Measurements from ENCODE around the gene ADGRL2.

Gene ADGRL2

GRCh38 chr1:81887421-81888144 is 86.8 kb downstream of the ADGRL2 start:
- Histone ChIP-seq H3F3A (ENCODE audit: insufficient read depth) (no peaks in the 10 kb centered on the region), H3K27me3 (ENCODE audit: low read length) (no peaks in the 10 kb centered on the region), H3K4me2 (ENCODE audit: low read depth, low read length, poor library complexity, severe bottlenecking) (no peak overlapping the region), H3K9me2 (replicated peaks; ENCODE audit: insufficient read depth, low read length) (no peaks in the 10 kb centered on the region), H3K36me3 (ENCODE audit: low read length) (no peaks in the 10 kb centered on the region), H3K27ac (ENCODE audit: low read depth, low read length) (no peak overlapping the region), H3K79me2 (ENCODE audit: insufficient read depth, low read length) (no peaks in the 10 kb centered on the region), H3K9me3 (ENCODE audit: insufficient read depth, low read length) (no peaks in the 10 kb centered on the region), H4K20me1 (ENCODE audit: low read depth, low read length) (no peaks in the 10 kb centered on the region), H2AFZ (ENCODE audit: low read depth, low read length, severe bottlenecking) (no peak overlapping the region), H3K4me3 (ENCODE audit: insufficient read depth, low read length, poor library complexity, severe bottlenecking) (no peak overlapping the region), H3K9ac (ENCODE audit: low read length) (no peak overlapping the region)
- TF ChIP-seq EZH2phosphoT487 (conservative IDR thresholded peaks at IDR 0.05; ENCODE audit: low read length): no peak
- TF ChIP-seq, protein P1, sequence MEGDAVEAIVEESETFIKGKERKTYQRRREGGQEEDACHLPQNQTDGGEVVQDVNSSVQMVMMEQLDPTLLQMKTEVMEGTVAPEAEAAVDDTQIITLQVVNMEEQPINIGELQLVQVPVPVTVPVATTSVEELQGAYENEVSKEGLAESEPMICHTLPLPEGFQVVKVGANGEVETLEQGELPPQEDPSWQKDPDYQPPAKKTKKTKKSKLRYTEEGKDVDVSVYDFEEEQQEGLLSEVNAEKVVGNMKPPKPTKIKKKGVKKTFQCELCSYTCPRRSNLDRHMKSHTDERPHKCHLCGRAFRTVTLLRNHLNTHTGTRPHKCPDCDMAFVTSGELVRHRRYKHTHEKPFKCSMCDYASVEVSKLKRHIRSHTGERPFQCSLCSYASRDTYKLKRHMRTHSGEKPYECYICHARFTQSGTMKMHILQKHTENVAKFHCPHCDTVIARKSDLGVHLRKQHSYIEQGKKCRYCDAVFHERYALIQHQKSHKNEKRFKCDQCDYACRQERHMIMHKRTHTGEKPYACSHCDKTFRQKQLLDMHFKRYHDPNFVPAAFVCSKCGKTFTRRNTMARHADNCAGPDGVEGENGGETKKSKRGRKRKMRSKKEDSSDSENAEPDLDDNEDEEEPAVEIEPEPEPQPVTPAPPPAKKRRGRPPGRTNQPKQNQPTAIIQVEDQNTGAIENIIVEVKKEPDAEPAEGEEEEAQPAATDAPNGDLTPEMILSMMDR (IDR thresholded peaks at IDR 0.05; ENCODE audit: insufficient read depth, low read length, poor library complexity, severe bottlenecking): no peak

- Histone ChIP-seq H3K9ac (ENCODE audit: low read length) (no peak overlapping the region), H3K4me2 (ENCODE audit: low read depth, low read length, poor library complexity, severe bottlenecking) (no peak overlapping the region), H3K79me2 (ENCODE audit: insufficient read depth, low read length) (no peaks in the 10 kb centered on the region), H2AFZ (ENCODE audit: low read depth, low read length, severe bottlenecking) (no peak overlapping the region), H3K9me3 (ENCODE audit: insufficient read depth, low read length) (no peaks in the 10 kb centered on the region), H3F3A (ENCODE audit: insufficient read depth) (no peaks in the 10 kb centered on the region), H3K9me2 (replicated peaks; ENCODE audit: insufficient read depth, low read length) (no peaks in the 10 kb centered on the region), H3K27ac (ENCODE audit: low read depth, low read length) (no peak overlapping the region), H3K27me3 (ENCODE audit: low read length) (no peaks in the 10 kb centered on the region), H3K4me3 (ENCODE audit: insufficient read depth, low read length, poor library complexity, severe bottlenecking) (no peak overlapping the region), H3K36me3 (ENCODE audit: low read length) (no peaks in the 10 kb centered on the region), H4K20me1 (ENCODE audit: low read depth, low read length) (no peaks in the 10 kb centered on the region)
- TF ChIP-seq, protein P1 (IDR thresholded peaks at IDR 0.05; ENCODE audit: insufficient read depth, low read length, poor library complexity, severe bottlenecking): no peak
- TF ChIP-seq EZH2phosphoT487 (conservative IDR thresholded peaks at IDR 0.05; ENCODE audit: low read length): no peak
These were observed 88.4 kb downstream of the ADGRL2 start for GRCh38 chr1:81889166-81889565.

DNA sequence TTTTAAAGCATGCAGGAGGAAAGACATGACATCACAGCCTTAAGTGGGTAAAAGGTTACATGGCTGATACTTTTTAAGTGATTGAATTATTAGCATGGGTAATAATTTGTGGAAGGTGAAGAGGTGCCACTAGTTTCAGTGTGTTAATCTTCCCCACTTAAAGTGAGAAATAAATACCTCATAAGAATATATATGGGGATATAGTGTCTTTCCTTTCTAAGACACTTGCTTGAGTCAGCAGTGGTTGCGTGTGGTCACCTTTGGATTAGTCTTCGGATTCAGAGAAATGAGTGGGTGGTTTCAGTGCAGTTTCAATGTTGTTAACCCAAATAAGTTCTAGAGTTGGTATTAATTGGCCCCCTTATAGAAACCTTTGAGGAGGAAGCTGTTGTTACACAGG is 94.1 kb downstream of the ADGRL2 start:
- H4K20me1 ChIP-seq (ENCODE audit: low read depth, low read length): no peaks in the 10 kb centered on the region
- H3K36me3 ChIP-seq (ENCODE audit: low read length): no peaks in the 10 kb centered on the region
- no peak overlapping the region for H2AFZ ChIP-seq (ENCODE audit: low read depth, low read length, severe bottlenecking)
- TF ChIP-seq EZH2phosphoT487 (conservative IDR thresholded peaks at IDR 0.05; ENCODE audit: low read length): no peak
- TF ChIP-seq, protein P1 (IDR thresholded peaks at IDR 0.05; ENCODE audit: insufficient read depth, low read length, poor library complexity, severe bottlenecking): no peak
- no peak overlapping the region for H3K27ac ChIP-seq (ENCODE audit: low read depth, low read length)
- H3K4me3 ChIP-seq (ENCODE audit: insufficient read depth, low read length, poor library complexity, severe bottlenecking): no peak overlapping the region
- no peaks in the 10 kb centered on the region for H3K27me3 ChIP-seq (ENCODE audit: low read length)
- H3F3A ChIP-seq (ENCODE audit: insufficient read depth): no peaks in the 10 kb centered on the region
- no peak overlapping the region for H3K4me2 ChIP-seq (ENCODE audit: low read depth, low read length, poor library complexity, severe bottlenecking)
- H3K9me3 ChIP-seq (ENCODE audit: insufficient read depth, low read length): no peaks in the 10 kb centered on the region
- H3K9me2 ChIP-seq (replicated peaks; ENCODE audit: insufficient read depth, low read length): no peaks in the 10 kb centered on the region
- H3K79me2 ChIP-seq (ENCODE audit: insufficient read depth, low read length): no peaks in the 10 kb centered on the region
- H3K9ac ChIP-seq (ENCODE audit: low read length): no peak overlapping the region
